NK-92 (cell line): ENCODE data around the gene DDHD1.
"Not testable (repeated sequence)": the region's sequence is repeated elsewhere in the genome, so short reads cannot be mapped to it uniquely, and the experiment has no call there.

ENCODE experiments used
- DNase-seq: peaks from one replicate; lab custom pipeline; 2025; ENCODE audit not compliant: unreplicated experiment; lab: John Stamatoyannopoulos, UW

DDHD1 gene

DNA sequence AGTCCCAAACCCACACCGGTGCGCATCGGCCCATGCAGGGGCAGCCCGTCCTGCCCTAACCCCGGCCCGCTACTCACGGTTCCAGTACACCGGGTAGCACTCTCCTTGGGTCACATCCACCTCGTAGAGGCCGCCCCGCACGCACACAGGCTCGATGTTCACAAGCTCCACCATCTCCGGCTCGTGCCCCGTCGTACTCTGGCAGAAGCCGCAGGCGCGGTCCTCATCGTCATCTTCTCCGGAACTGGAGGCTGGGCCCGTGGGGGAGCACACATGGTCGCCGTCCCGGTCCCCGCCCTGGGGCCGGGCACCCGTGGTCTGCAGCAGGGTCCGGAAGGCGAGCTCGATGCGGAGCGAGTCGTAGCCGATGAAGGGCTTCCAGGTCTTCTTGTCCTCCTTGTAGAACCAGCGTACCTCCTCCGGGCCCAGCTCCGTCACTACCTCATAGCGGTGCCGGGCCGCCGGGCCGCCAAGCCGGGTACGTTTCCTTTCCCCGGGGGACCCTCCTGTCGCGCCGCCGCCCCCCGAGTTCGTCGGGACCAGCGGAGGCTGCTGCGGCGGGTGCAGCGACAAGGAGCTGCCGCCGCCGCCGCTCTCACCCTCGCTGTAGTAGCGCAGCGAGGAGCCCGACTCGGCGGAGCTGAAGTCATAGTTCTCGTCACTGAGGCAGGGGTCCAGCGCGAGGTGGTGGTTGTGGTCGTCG, 788 bp downstream of the DDHD1 start:
- DNase-seq = no peak

DNA sequence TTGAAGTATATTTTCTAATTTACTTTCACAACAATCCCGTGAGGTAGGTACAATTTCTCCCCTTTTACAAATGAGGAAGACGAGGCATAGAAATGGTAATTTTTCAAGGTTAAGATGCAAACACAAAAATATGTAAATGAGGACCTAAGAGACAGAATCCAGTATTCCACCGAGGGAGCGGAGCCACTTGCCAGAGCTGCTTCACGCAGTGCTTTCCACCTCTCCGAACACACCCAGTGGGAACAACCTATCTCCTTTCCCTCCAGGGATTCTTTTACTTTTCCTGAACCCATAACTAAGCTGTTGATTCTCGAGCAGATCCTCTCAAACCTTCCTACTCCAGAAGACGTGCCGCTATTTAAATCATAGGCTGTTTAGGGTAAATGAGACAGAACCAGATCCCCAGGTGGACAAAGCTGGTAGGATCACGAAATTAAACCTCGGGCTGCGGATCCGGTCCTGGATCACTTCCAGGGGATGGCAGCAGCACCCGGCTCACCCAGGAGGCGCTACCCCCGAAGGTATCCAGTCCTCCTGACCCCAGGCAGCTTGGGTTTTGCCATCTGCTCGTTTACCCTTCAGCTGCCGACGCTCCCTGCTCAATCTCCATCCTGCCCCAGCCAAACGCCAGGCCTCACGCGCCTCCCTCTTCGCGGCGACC, 1.5 kb downstream of the DDHD1 start:
- no peak for DNase-seq

DNA sequence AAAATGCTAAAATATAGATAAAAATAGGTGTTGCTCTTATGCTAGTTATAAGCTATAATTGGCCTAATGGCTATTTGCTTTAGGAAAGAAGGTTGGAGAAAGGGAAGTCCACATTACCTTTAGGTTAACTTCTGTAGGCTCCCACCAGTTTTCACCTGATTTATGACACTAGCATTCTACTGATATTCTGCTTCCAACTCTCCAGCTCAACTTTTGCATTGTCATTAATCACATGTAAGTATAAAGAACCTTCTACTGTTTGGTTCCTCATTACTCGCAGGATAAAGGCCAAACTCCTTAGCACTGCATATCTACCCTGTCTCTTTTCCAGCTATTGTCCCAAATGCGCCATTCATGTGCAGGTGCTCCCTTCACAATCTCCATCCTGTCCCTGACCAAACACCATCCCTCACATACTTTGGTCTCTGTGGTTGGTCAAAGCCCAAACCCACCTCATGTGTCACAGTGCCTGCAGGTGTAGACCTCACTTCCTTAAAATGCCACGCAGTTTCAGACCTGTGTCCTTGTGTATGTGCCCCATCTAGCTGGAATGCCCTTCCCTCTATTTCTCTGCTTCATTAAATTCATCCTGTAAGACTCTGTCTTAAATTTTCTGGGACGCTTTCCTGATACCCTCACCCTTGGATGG, 3.3 kb downstream of the DDHD1 start:
- no peak for DNase-seq

DNA sequence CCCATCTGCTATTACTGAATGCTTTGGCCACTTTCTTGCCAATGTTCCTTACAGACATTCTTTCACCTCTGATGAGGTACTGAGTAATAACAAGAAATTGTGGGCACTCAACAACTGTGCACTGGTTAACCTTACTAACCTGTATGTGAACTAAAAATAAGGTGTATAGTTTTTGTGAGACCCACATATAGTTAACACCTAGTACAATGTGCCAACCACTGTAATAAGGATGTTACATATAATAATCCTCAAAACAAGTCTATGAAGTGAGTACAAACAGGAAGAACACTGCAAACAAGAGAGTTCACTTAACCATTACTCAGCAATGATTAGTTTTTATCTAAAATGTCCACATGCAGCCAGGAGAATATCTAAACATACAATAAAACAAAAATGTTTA, 4.5 kb downstream of the DDHD1 start:
- no peak for DNase-seq

DNA sequence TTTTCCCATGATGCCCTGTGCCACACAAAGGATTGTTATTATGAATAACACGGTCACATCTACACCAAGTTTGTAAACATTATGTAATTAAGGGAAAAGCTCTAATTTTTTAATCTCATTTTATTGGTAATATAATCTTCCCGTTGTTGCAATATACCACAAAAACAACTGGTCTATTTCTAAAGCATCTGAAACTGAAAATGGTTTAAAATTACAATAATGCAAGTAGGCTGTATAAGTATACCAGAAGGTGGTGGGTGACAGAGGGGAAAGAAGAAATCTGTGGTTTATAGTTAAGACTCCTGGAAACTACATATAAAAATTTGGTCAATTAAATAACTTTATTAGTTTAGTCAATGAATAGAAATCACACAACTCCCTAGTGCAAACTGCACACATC, 5.2 kb downstream of the DDHD1 start:
- DNase-seq = no peak

DNA sequence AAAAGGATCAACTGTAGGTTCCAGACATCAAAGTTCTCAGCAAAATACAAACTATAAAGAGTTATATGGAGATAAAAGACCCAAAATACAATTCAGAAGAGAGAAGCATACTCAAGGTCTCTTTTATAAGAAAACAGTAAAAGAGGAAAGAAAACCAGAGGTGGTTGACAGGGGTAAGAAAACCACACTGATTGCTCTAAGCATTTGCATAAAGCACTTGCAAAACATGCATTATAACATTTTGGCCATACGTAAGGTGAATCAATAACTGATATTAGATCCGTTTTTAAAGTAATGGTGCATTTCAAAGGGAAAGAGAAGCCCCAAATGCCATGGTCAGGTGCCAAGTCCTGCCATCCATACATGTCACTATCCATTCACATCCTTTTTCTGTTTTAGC, 5.9 kb downstream of the DDHD1 start:
- DNase-seq = no peak

DNA sequence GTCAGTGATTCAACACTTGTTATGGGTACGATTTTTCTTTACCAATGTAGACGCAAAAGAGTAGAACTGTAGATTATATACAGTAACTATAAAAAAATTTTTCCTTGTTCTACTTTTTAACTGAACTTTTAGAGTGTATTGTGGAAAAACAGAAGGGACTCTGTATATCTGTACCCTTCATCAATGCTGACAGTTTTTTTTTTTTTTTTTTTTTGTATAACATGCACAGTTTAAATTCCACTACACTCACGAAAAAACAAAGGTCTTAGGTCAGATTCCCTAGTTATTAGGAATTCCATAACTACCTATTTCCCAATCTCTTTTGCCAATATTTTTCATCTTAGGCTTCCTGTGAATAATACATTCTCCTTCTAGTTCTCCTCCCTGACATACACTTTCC, 6.4 kb downstream of the DDHD1 start:
- no peak for DNase-seq

DNA sequence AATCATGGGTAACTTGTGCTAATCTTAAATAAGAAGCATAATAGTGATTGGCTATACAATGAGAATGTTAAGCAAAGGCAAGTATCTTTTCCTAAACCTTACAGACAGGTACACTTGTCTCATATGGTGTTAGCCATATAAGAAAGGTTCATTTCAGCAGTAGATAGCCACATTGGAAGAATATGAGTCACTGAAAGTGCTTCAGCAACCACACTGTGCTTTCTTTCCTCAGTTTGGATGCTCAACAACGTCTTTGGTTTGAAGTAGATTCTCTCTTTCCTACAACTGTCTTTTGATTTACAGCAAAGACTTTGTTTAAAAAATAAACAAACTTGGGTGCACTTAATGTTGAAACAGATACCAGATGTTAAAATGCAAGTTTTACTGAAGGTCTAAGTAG, 8.9 kb downstream of the DDHD1 start:
- DNase-seq = no peak

DNA sequence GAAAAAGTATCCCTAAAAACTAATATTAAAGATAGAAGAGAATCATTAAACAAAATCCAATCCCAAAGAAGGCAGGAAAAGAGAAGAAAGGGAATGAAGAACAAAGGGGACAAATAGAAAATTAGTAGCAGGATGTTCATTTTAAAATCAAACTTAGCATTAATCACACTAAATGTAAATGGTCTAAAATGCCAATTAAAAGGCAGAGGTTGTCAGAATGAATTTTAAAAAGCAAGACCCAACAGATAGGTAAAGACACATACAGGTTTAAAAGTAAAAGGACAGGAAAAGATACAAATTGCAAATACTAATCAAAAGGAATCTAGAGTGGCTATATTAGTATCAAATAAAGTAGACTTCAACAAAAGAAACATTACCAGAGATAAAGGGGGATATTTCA, 12.5 kb downstream of the DDHD1 start:
- DNase-seq = no peak

DNA sequence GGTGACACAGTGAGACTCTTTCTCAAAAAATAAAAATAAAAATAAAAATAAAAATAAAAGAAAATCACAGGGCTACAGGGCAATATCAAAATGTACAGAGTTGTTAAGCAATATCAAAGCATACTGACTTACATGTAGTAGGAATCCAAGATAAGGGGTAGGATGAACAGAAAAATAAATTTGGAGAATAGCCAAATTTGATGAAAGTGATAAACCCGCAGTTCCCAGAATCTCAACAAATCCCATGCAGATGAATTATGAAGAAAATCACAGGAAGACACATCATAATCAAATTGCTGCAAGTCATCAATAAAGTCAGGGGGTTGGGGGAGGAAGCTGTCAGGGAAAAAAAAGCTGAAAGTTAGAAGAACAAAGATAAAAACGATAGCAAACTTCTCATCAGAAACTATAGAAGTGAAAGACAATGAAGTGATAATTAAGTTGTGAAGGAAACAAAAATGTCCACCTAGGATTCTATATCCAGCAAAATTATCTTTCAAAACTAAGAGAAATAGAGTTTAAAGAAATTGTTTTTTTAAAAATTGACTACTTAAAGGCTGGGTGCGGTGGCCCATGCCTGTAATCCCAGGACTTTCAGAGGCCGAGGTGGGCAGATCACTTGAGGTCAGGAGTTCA, 15.4 kb downstream of the DDHD1 start:
- no peak for DNase-seq

DNA sequence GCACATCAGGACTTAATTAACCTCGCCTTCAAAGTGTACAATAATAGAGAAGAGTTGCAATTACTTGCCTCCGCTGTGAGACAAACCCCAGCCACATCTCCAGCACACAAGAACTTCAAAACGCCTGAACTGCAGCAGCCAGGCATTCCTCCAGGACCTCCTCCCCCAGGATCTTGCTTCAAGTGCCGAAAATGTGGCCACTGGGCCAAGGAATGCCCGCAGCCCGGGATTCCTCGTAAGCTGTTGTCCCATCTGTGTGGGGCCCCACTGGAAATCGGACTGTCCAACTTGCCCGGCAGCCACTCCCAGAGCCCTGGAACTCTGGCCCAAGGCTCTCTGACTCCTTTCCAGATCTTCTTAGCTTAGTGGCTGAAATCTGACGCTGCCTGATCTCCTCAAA, 22.6 kb downstream of the DDHD1 start:
- not testable (repeated sequence) for DNase-seq

DNA sequence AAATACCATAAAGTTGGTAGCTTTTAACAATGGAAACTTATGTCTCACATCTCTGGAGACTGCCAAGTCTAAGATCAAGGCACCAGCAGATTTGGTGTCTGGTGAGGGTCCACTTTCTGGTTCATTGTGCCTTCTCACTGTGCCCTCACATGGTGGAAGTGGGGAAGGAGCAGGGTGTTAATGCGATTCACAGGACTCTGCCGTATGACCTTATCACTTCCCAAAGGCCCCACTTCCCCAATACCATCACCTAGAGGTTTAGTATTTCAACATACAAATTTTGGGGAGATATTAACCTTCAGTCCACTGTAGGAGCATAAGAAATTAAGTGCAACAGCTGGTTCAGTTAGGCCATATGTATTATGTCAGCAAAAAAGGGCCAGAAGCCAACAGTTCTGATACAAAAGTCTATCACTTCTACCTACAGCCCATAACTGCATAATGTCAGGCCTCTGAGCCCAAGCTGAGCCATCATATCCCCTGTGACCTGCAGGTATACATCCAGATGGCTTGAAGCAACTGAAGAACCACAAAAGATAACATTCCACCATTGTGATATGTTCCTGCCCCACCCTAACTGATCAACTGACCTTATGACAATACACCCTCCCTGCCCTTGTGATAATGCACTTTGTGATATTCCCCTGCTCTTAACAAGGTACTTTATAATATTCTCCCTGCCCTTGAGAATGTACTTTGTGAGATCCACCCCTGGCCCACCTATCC, 24.7 kb downstream of the DDHD1 start:
- no peak for DNase-seq

DNA sequence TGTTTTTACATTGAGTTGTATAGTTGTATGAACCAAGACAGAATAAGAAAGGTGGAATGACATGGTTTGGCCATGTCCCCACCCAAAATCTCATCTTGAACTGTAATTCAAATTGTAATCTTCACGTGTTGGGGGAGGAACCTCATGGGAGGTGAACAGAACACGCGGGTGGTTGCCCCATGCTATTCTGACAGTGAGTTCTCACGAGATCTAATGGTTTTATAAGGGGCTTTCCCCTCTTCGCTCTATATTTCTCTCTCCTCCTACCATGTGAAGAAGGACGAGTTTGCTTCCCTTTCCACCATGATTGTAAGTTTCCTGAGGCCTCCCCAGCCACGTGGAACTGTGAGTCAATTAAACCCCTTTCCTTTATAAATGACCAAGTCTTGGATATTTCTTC, 25.3 kb downstream of the DDHD1 start:
- no peak for DNase-seq

DNA sequence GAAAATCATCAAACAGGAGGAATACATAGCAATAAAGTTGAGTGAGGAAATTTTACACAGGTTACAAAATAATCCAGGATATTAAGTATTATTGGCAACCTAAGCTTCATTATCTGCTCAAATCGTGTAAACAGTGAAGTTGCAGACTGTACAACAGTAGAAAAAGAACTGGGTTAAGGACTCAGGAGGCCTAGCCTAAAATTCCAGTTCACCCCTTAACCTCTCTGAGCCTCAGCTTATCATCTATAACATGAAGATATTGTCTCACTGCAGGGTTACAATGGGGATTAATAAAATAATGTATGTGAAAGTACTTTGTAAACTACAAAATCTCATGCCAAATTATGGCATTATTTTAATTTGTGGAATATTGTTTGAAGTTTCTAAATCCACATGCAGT, 26.0 kb downstream of the DDHD1 start:
- DNase-seq = no peak

DNA sequence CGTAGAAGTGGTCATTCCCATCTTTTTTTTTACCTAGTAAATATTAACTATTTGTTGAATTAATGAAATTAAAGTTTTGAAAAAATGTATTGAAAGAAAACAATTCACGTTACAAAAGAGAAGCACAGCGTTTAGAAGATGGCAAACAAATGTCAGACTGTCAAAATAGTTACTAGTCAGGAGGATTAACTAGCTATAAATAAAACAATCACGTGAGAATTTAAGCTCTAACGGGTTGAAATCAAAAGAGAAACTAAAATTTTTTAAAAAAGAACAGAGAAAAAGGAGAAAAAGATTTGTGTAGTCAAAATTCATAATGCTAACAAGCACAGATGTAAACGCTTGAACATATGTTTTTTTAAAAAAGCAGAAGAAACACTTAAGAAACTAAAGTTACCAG, 26.4 kb downstream of the DDHD1 start:
- no peak for DNase-seq

DNA sequence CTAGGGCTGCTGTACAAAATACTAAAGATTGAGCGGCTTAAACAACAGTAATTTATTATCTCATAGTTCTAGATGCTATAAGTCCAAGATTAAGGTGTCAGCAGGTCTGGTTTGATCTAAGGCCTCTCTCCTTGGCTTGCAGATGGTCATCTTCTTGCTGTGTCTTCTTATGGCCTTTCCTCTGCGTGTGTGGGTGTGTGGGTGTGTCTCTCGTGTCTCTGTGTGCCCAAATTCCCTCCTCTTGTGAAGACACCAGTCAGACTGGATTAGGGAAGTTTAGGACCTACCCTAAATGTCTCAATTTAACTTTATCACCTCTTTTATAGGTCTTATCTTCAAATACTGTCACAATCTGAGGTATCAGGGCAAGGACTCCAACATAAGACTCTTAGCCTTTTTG, 28.3 kb downstream of the DDHD1 start:
- no peak for DNase-seq

DNA sequence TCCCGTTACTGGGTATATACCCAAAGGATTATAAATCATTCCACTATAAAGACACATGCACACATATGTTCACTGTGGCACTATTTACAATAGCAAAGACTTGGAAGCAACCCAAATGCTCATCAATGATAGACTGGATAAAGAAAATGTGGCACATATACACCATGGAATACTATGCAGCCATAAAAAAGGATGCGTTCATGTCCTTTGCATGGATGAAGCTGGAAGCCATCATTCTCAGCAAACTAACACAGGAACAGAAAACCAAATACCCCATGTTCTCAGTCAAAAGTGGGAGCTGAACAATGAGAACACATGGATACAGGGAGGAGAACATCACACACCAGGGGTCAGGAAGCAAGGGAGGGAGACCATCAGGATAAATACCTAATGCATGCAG, 31.7 kb downstream of the DDHD1 start:
- DNase-seq = not testable (repeated sequence)

DNA sequence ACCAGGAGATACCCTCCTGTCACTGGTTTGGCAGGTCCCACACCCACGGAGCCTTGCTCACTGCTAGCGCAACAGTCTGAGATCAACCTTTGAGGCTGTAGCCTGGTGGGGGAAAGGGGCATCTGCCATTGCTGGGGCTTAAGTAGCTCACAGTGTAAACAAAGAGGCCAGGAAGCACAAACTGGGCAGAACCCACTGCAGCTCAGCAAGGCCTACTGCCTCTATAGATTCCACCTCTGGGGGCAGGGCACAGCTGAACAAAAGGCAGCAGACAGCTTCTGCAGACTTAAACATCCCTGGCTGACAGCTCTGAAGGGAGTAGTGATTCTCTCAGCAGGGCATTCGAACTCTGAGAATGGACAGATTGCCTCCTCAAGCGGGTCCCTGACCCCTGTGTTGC, 35.6 kb downstream of the DDHD1 start:
- DNase-seq = not testable (repeated sequence)

DNA sequence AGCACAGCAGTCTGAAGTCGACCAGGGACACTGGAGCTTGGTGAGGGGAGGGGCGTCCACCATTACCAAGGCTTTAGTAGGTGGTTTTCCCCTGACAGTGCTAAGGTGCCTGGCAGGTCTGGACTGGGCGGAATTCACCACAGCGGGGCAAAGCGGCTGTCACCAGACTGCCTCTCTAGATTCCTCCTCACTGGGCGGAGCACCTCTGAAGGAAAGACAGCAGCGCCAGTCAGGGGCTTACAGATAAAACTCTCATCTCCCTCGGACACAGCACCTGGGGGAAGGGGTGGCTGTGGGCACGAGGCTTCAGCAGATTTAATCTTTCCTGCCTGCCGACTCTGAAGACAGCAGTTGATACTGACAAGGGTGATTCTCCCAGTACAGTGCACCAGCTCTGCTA, 39.1 kb downstream of the DDHD1 start:
- no peak for DNase-seq

DNA sequence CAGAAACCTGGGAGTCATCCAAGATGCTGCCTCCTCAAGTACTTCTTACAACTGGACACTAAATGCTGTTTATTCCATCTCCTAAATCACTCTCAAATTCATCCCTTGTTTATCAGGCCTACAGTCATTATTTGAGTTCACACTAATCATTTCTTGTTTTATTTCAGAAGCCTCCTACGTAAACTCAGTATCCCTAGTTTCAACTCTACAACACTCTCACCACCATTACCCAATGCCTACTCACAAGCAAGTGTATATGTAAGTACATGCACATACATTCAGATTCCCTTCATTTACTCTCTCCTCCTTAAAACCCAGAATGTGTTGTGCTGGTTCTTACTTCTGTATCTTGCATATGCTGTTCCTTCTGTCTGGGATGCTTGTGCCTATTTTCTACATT, 43.0 kb downstream of the DDHD1 start:
- DNase-seq = no peak
